Muscle of arm (tissue), 12 donors: ENCODE measurements around the gene RYR3. TPM values are rescaled to one million over a fixed set of nuclear protein-coding genes. Genes with fewer than 3 reads are reported as not detected.

Source experiments
- DNase-seq: peaks from one replicate; pipeline ENCODE4 v3.0.0-alpha.2; 2013
- polyA plus RNA-seq, 12 donors: library from polyadenylated mRNA; unstranded; fragments of 120-200 nt; gene quantifications; one replicate each; pipeline ENCODE4 v1.2.1, GENCODE V29; 2013; ENCODE audit not compliant: insufficient read length in 12 of 12

Gene RYR3
- polyA plus RNA-seq, 12 donors: 18.2 to 77.7 (median 47.4) TPM; not detected in 1

DNA sequence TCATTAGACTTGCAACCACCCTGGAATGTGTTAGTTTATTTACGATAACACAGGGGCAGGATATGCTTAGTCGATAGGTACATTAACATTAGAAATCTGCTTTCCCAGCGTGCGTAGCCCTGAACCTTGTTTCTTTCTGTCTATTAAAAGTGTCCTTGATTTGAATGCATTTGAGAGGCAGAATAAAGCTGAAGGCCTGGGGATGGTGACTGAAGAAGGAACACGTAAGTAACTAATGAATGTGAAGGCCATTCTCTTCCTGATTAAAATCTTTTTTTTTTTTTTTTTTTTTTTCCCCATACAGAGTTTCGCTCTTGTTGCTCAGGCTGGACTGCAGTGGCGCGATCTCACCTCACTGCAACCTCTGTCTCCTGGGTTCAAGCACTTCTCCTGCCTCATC, 514.7 kb downstream of the RYR3 start:
- DNase-seq: no peak

DNA sequence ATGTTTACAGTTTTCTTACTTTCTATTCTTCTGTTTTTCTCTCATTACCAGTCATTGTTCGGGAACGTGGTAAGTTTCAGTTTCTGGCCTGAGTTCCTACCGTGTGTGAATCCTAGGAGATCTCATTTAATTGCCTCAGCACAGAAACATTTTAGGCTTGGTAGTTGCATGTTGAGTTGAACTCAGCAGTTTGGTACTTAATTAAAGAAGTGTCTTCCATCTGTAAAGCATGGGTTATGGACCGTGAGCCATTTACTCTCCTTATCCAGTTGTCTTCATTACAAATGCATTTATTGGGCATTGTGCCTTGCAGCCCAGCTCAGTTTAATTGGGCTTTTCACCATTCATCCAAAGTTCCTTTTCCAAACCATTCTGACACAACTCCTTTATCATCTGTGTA, 515.4 kb downstream of the RYR3 start:
- no peak for DNase-seq

DNA sequence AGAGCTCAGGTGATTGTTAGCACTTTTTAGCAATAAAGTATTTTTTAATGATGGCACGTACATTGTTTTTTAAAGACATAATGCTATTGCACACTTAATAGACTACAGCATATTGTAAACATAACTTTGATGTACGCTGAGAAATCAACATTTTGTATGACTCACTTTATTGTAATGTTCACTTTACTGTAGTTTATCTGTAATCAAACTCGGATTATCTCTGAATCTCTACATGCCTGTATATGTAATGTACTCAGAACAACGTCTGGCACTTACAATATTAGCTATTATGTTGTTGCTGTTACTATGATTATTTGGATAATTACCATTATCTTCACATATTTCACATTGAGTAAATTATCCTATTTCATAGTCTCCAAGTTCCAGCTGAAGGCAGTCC, 519.6 kb downstream of the RYR3 start:
- no peak for DNase-seq

DNA sequence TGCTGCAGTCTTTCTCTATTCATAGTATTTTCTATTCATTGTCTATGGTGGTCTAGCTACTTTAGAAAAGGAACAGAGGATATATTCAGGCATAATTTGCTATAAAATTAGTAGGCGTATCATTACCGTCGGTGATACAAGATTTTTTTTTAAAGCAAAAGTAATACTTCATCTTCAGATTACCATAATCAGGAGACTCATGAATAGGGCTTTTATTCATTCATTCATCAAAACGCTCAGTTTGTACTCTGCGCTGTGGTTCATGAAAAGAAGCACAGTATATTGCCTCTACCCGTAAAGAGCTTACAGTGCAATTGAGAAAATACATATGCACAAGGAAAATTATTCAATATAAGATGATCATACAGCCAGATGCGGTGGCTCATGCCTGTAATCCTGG, 520.9 kb downstream of the RYR3 start:
- no peak for DNase-seq

DNA sequence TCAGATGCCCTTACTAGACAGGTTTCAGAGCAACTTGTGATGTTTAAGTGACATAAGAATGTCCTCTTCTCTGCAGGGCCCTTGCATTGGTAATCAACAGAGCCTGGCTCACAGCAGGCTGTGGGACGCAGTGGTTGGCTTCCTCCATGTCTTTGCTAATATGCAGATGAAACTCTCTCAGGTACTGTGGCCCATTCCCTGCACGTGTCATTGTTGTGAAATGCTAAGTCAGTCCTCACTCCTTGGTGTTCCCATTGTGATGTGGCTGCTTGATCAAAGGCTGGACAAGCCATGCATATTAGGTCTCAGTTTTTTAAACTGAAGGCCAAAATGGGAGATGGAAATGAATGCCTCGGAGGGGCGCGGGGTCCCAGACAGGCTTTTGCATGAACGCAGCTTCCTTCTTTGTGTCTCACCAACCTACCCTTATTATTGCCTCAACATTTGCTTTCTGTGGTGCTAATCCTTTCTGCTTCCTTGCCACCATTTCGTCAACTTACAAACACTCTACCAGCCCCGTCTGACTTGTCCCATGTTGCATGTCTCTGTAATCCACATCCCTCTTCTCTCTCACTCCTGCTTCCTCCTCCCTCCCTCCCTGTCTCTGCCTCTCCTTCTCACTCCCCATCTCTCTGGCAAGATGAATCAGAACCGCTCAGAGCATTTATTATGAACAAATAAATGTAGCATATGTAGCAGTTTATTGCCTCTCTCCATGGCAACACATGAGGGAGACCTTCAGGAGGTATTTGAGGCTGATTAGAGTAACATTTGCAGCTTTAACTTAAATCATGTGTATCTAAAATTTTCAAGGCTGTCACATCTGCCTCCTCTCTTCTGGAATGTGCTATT, 524.4 kb downstream of the RYR3 start:
- DNase-seq: no peak

DNA sequence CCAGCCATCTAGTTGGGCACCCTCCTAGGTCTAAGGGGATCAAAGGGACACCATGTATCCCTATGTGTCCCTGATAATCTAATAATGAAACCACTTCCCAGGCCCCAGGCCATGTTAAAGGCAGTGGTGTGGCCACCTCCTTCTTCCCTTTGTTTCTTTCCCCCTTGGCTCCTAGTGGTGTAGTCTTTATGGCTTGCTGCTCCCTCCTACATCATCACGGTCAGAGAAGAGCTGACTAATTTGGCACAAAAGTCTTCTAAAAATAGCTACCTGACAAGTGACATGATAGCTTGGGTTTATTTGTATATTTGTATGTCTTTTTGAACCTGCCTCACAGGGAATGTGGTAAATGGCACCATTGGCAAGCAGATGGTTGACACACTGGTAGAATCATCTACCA, 526.5 kb downstream of the RYR3 start:
- DNase-seq: no peak

DNA sequence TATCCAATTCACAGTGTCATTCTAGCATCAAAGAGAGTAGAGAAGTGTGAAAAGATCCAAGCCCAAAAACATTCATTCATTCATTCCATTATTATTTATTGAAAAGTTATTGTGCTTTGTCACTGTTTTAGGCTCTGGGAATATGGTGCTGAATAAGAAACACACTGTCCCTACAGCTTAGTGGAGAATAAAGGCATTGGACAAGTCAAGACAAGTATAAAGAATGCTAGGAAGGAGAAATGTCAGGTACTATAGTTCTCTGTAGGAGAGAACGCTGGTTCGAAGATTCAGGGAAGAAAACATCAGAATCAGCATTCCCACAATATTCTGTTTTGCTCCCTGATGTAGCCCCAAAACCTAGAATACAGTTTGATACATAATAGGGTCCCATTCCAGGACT, 528.8 kb downstream of the RYR3 start:
- no peak for DNase-seq

DNA sequence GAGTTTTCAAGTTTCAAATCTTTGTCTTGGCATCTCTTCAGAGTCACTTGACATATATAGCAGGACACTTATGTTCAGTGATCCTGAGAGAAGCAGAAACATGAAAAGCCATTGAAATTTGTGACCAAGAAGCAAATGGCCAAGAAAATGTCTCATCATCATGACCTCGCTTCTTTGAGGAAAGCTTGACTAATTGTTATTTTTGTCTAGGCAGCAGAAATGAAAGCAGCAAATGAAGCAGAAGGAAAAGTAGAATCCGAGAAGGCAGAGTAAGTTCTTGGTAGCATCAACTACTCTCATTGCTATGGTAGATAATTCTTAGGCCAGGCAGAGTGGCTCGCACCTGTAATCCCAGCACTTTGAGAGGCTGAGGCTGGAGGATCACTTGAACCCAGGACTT, 529.8 kb downstream of the RYR3 start:
- no peak for DNase-seq

DNA sequence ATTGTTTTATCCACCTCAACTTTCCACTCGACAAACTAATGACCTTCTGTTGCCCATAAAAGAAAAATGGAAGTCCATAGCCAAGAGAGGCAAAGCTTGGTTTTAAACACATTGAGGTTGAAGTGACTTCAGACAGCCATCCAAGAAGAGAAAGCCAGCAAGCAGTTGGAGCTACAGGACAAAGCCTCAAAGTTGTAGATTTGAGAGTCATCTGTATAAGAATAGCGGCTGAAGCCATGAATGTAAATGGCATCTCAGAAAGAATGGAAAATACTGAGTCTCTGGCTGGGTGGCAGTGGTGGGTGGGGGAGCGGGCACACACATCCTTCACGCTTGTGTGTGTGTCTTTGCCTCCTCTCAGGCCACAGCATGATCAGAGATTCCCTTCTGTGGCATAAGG, 533.4 kb downstream of the RYR3 start:
- DNase-seq: no peak

DNA sequence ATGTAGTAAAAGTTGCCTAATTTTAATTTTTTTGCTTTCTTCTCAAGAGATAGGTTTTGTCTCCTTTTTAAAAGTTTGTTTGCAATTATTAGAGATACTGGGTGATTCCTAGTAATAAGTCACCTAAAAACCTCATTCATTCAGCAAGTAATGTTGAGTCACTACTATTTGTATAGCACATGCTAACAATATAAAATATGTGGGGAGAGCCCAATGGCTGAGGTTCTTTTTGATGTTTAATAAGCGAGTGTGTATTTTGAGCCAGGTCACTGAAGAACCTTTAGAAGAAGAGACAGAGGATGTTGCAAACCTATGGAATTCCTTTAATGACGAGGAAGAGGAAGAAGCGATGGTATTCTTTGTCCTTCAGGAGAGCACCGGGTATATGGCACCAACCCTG, 533.8 kb downstream of the RYR3 start:
- no peak for DNase-seq

DNA sequence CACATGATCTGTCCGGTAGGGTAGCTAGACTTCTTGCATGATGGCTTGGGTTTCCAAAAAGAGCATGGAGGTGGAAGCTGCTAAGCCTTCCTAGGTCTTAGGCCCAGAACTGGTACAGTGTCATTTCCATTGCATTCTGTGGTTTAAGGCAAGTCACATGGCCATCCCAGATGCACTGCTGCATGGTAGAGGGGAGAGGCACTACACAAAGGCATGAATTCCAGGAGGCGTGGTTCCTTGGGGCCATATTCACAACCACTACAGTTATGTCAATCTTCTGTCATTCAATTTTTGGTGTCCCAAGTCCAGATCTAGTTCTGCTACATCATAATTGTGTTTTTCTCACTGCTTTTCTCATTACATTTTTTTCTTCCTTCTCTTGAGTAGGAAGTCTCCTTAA, 535.4 kb downstream of the RYR3 start:
- DNase-seq: no peak

DNA sequence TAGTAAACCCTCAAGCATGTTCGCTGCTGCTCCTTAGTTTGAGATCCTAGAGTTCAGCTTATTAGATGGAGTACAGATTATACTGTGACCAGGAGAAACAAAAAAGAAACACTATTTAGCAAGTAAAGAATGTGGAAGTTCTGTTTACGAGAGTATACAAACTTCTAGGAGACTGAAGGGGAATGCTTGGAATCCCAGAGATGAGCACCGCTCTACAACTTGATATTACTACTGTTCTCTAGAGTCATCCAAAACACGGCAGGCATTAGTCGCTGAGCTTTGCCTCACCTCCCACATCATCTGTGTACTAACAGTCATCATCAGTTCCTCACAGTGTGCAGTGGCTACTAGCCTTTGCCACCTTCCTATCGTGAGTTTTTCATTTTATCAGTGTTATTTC, 536.1 kb downstream of the RYR3 start:
- DNase-seq: no peak

DNA sequence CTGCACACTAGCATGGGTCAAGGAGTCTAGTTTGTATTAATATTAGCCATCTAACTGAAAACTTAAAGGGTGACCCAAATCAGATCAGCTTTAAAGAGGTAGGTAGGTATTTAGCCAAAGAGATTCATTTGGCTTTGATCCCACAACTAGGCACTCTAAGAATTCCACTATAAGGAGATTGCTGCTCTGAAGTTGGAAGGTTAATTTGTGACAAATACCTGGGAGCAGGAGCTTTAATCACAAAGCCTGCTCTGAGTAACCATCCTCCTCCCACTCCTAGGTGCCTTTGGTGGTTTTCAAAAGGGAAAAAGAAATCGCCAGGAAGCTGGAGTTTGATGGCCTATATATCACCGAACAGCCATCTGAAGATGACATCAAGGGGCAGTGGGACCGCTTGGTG, 537.2 kb downstream of the RYR3 start:
- no peak for DNase-seq

DNA sequence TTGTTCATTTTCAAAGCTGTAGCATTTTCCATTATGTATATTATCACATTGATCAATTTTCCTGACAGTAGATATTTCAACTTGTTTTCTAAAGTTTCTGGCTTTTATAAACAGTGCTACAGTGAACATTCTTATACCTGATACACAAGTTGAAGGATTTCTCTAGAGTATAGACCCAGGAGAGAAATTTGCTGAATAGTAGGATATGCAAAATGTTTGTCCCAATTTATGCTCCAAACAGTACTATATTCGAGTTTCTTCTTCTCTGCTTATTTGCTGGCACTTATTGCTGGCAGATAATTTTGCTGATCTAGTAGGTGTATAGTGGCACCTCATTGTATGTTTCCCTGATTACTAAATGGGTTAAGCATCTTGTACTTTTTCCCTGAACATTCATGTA, 540.3 kb downstream of the RYR3 start:
- DNase-seq: no peak

DNA sequence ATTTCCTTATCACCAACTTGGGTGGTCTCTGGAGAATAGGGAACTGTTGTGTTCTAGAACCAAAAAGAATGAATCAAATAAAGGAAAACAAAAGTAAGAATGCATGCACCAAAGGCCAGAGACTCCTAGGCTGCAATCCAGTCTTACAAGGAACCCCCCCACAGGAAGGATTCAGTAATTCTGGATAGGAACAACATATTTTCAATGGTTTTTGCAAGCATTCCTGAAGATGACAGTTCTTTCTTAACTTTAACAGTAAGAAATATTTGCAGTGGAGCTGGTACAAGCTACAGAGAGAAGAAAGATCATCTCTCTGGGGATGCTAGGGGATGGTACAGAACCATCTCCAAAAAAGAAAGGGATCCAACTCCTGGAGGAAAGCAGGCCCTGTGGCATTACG, 541.3 kb downstream of the RYR3 start:
- no peak for DNase-seq

DNA sequence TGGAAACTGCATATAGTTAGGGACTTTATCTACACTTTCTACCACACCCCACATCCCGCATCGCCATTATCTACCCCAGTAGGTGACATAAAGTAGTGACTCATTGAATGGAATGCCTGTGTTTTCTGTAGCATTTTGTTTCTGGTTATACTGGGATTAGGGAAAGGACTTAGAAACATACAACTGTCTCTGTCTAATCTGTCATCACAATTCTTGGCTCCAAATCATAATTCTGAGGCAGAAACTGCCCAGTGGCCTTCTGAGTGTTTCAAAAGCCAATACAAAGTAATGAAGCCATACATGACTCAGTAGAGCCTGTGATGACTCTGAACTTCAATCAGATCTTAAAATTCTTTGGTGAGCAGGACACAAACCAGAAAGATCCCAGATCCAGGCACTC, 541.8 kb downstream of the RYR3 start:
- no peak for DNase-seq

DNA sequence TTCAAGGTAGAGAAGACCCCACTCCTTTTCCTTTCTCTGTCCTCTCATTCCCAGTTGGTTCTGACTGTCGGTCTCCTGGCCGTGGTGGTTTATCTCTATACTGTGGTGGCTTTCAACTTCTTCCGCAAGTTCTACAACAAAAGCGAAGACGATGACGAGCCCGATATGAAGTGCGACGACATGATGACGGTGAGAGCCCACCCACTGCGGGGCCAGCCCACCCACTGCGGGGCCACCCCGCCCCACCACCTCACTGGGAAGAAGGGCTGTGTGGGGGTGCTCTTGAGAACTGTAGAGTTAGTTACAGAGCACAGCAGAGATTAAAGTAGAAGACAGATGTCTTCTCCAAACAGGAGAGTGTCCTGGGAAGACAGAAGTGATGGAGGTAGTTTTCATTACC, 547.0 kb downstream of the RYR3 start:
- DNase-seq: no peak

DNA sequence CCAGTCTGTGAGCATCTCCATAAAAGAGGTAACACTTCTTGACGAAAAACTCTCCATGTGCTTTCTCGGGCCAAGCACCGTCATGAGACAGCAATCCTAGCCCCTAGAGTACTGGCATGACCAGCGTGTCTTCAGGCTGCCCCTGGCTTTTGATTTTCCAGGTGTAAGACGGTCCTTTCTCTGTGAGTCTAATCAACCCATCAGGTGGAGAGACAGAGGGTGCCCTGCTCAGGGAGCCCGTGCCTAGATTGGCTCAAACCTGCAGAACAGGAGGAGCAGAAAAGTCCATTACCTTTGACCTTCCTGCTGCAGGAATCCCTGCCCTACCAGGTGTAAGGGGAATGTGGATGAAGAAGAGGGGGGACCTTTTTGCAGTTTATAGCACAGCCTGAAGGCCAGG, 548.1 kb downstream of the RYR3 start:
- DNase-seq: no peak

DNA sequence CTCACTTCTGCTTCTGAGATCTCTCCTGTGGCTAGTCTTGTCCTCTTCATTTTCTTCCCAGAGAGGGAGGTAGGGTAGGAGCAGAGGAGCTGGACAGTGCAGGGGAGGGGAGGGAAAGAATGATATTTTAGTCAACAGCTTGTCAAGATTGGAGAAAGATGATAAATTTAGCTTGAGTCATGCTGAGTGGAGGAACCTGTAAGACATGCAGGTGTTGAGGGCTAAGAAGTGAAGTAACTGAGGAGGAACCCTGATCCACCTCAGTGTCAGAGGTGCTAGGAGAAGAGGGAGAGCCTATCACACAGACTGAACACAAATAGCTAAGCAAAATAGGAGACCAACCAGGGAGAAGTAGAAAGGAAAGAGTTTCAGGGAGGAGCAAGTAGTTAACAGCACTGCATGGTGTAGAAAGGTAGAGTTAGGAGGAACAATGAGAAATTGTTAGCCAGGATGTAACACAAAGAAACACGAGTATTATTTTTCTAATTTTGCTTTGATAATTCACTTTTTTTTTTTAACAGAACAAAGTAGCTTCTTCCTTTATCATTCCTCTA, 549.3 kb downstream of the RYR3 start:
- DNase-seq: no peak

DNA sequence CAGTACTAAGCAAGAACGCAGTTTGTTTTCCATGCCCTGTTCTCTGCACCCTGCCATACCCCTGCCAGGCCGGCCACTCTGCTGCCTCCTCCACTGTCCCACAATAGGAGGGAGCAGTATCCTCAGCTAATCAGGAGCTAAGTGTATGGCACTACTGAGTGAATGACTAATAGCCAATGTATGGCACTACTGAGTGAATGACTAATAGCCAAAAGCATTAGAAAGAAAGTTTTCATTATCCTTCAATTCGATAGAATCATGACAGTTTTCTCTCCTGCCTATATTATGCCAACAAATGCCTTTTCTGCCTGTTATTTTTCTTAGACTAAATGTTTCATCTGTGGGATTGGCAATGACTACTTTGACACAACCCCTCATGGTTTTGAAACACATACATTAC, 550.0 kb downstream of the RYR3 start:
- no peak for DNase-seq

DNA sequence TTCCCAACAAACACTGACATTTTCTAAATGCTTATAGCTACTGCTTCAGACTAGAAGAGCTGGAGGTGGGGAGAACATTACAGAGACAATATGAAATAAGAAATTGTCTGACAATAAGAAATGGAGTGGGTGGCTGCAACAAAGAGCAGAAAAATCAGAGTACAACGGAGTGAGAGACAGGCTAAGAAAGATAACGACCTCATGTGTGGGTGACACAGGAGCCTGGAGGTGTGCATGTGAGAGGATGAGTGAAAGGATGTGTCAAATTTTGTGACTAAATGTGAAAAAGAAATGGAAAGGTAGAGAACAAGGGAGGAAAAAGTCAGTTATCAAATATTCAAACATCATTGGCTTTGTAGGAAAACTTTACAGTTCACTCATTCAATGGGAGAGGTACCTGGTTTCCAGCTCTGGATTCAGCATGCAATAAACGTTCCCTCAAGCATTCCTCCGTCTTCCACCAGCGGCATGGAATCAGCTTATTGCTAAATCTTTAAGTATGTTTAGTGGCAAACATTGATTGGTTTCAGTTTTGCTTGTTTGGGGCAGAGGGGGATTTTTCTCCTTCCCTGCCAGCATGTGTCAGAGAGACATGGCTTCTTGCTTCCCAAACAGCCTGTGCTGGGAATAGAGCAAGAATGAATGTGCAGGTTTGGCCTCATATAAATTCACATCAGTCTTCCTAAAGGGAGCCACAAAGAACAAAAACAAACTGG, 553.8 kb downstream of the RYR3 start:
- DNase-seq: no peak

DNA sequence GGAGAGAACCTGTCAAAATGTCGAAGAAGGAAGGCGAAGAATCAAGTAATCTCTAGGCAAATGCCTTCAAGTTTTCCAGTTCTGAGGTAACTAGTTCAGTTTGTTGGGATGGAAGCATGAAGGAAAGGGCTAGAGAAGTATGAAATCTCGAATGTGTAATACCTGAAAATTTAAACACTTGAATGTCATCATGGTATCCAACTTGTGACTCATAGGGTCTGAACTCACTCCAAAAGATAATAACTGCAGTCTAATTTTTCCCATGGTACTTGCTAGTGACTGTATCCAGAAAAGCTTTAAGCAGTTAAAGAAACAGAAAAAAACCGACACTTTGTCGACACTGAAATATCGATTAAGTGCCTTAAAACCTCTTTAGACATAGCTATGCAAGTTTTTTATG, 554.6 kb downstream of the RYR3 start:
- DNase-seq: no peak

DNA sequence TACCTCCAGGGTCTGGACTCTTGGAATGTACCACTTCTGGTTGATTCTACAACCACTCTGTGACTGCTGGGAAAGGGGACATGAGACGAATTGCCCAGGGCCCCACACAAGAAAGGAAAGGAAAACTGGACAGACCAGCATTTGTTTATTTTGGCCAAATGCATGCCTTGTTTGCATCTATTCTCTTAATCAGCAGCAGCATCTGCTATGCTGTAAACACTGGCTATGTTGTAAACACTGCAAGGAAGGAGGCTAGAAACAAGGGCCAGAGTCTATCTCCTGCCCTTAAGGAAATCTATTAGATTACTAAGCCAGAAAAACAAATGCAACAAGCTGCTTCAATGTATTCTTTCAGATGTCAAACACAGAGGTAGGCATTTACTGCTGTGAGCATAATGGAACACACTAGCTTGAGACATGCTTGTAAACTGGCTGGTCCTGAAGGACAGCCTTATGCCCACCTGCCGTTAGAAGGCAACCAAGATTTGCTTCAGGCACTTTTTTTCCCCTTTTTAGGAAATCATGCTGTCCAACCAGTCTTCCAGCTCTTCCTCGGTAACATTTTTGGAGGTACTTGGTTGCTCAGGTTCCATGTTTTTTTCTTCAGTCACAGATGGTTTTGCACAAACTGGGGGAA, 555.5 kb downstream of the RYR3 start:
- DNase-seq: no peak
